A673 (cell line): ENCODE results near the gene HEATR9.

Source experiments
- CTCF ChIP-seq: fragments of 300-800, 200-600 bp; sonication (generic); conservative IDR thresholded peaks from 2 replicates; pipeline ENCODE4 v1.5.1; 2017; ENCODE audit warnings: low read depth, mild to moderate bottlenecking, antibody characterized with exemption, low read length, moderate library complexity, mixed read lengths
- EZH2 ChIP-seq: fragments of 200-600 bp; sonication (generic); IDR thresholded peaks from 2 replicates; pipeline ENCODE4 v1.6.1; 2017; ENCODE audit warnings: borderline replicate concordance, low read depth, mild to moderate bottlenecking, mixed read lengths, antibody characterized with exemption, low read length; ENCODE audit not compliant: poor library complexity, severe bottlenecking

GRCh38 chr17:35900708-35901480 is 32.2 kb upstream of the HEATR9 start:
- no peak for TF ChIP-seq CTCF
- TF ChIP-seq EZH2, result no peak
